ENCODE results near the gene ASIC2. TPM values are rescaled to one million over a fixed set of nuclear protein-coding genes. Genes with fewer than 3 reads are reported as not detected.

Gene ASIC2
- total RNA-seq, 1 experiment from 2014 or later, result 0.74 TPM

DNA sequence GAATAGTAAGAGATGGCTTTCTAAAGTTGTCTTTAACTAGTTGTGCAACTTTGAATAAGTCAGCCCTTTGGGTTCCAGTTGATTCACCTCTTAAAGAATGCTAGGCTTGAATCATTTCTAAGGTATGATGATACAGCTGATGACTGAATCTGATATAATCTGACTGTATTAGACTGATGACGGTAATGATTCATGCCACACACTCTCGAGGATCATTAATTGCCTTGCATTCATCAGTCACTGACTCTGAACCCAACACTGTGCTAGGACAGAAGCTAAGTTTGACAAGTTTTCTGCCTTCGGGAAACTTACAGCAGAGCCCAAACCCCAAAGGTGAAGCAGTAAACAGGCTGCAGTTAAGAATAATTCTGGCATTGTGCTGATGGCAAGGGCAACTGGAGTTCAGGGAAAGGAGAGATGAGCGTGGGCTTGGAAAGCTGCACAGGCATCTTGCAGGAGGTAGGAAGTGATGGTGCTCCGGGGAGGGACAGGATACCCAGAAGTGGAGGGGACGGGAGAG, 25.8 kb downstream of the ASIC2 start:
- Histone ChIP-seq H3K9ac (ENCODE audit: extremely low read depth, insufficient read length, low read length) (no peak overlapping the region), H3K4ac (ENCODE audit: low read depth, low read length) (no peak overlapping the region), H3K27ac (ENCODE audit: insufficient read length, low read depth, low read length) (no peak overlapping the region), H3K23ac (ENCODE audit: insufficient read length, low read depth, low read length) (no peak overlapping the region), H2AFZ (ENCODE audit: low read length) (no peak overlapping the region), H3K9me3 (ENCODE audit: control insufficient read depth, low read depth, low read length) (no peaks in the 10 kb centered on the region), H3K56ac (ENCODE audit: insufficient read length, low read depth, low read length) (no peak overlapping the region), H4K20me1 (ENCODE audit: control insufficient read depth, insufficient read depth, insufficient read length) (peaks cover 4% of the 10 kb centered on the region), H2BK120ac (ENCODE audit: low read depth, low read length, poor library complexity, severe bottlenecking) (no peak overlapping the region), H4K91ac (ENCODE audit: insufficient read length, low read depth, low read length) (no peak overlapping the region), H3K23me2 (ENCODE audit: insufficient read length, low read depth, low read length, poor library complexity, severe bottlenecking) (no peaks in the 10 kb centered on the region), H3K18ac (ENCODE audit: insufficient read length, low read depth, low read length) (no peak overlapping the region), H3K4me2 (ENCODE audit: insufficient read depth, insufficient read length, low read length) (no peak overlapping the region), H2BK12ac (ENCODE audit: insufficient read length, low read depth, low read length) (no peak overlapping the region), H4K5ac (ENCODE audit: insufficient read length, low read depth, low read length) (no peak overlapping the region), H3K79me2 (ENCODE audit: insufficient read depth, low read length) (no peaks in the 10 kb centered on the region), H3T11ph (ENCODE audit: low read length) (no peak overlapping the region), H2BK20ac (ENCODE audit: low read depth, low read length, poor library complexity, severe bottlenecking) (no peak overlapping the region), H2BK15ac (ENCODE audit: low read depth, low read length) (no peak overlapping the region), H3K27me3 (ENCODE audit: insufficient read depth, low read length) (no peaks in the 10 kb centered on the region), H4K8ac (replicated peaks; ENCODE audit: insufficient read length, low read depth, low read length) (no peak overlapping the region), H2AK5ac (ENCODE audit: insufficient read length, low read length) (no peak overlapping the region), H3K79me1 (ENCODE audit: insufficient read depth, low read depth, low read length, poor library complexity, severe bottlenecking) (no peaks in the 10 kb centered on the region), H3K4me1 (ENCODE audit: insufficient read depth, low read length) (no peaks in the 10 kb centered on the region), H3K14ac (ENCODE audit: insufficient read depth, low read length) (no peak overlapping the region), H2BK5ac (ENCODE audit: insufficient read length, low read length) (no peak overlapping the region)
- TF ChIP-seq, protein P1, sequence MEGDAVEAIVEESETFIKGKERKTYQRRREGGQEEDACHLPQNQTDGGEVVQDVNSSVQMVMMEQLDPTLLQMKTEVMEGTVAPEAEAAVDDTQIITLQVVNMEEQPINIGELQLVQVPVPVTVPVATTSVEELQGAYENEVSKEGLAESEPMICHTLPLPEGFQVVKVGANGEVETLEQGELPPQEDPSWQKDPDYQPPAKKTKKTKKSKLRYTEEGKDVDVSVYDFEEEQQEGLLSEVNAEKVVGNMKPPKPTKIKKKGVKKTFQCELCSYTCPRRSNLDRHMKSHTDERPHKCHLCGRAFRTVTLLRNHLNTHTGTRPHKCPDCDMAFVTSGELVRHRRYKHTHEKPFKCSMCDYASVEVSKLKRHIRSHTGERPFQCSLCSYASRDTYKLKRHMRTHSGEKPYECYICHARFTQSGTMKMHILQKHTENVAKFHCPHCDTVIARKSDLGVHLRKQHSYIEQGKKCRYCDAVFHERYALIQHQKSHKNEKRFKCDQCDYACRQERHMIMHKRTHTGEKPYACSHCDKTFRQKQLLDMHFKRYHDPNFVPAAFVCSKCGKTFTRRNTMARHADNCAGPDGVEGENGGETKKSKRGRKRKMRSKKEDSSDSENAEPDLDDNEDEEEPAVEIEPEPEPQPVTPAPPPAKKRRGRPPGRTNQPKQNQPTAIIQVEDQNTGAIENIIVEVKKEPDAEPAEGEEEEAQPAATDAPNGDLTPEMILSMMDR (conservative IDR thresholded peaks at IDR 0.05), result no peak
- H3K9me3 Mint-ChIP-seq, result no peaks in the 10 kb centered on the region
- no peaks in the 10 kb centered on the region for H3K36me3 Mint-ChIP-seq (ENCODE audit: insufficient read depth in 1 of 3, low read depth in 3 of 3)
- no peak overlapping the region for H3K27ac Mint-ChIP-seq
- H3K27me3 Mint-ChIP-seq (ENCODE audit: low read depth), result peaks cover 38% of the 10 kb centered on the region
- no CpG with 5 or more reads among the region's 6 CpGs for WGBS (ENCODE audit: extremely low coverage, insufficient read length, low lambda C conversion rate)
- peaks cover 0 to 6% of the 10 kb centered on the region in 2 experiments; a peak in 2 of 4 replicates for H3K4me1 Mint-ChIP-seq
- H3K4me3 Mint-ChIP-seq, result no peak overlapping the region
- no peak for DNase-seq

Measured in H9 (cell line).